Body of pancreas (tissue), 4 donors: ENCODE results near the gene TH. TPM values are rescaled to one million over a fixed set of nuclear protein-coding genes. Genes with fewer than 3 reads are reported as not detected.

Experiments
- ATAC-seq: fragments of 150-250 bp; one replicate; pipeline ENCODE4 v1.9.1; 2016
- DNase-seq, 4 donors: peaks; one replicate each; pipeline ENCODE4 v3.0.0-alpha.2; 2019
- H3K27ac ChIP-seq, 4 donors: fragments of 200-600 bp; sonication (generic); 1 replicate in 3 of 4; 2 replicates in 1 of 4; pipeline versions ENCODE4 v1.5.1 to v1.6.1; 2016 to 2019; ENCODE audit warnings: mild to moderate bottlenecking in 1 of 4, mixed read lengths in 1 of 4, moderate library complexity in 1 of 4
- H3K27me3 ChIP-seq, 2 donors: fragments of 200-600 bp; sonication (generic); one replicate each; pipeline ENCODE4 v1.6.0; 2016; ENCODE audit warnings: mild to moderate bottlenecking in 1 of 2
- H3K36me3 ChIP-seq, 2 donors: fragments of 200-600 bp; sonication (generic); replicated peaks in 1 of 2; 2 replicates each; pipeline ENCODE4 v1.5.1; 2016; ENCODE audit warnings: low read depth in 2 of 2; ENCODE audit not compliant: insufficient read depth in 1 of 2
- H3K4me1 ChIP-seq: fragments of 200-600 bp; sonication (generic); one replicate; pipeline ENCODE4 v1.6.0; 2016
- H3K4me3 ChIP-seq, 2 donors: fragments of 200-600 bp; sonication (generic); 1 replicate in 1 of 2; 2 replicates in 1 of 2; pipeline ENCODE4 v1.5.1; 2016 to 2019
- H3K9me3 ChIP-seq, 3 donors: fragments of 200-600 bp; sonication (generic); 1 replicate in 2 of 3; 2 replicates in 1 of 3; pipeline ENCODE4 v1.5.1; 2016
- POLR2A ChIP-seq, 3 donors: fragments of 450-650 bp; IDR thresholded peaks; one replicate each; pipeline ENCODE4 v1.6.1; 2016; ENCODE audit warnings: antibody characterized with exemption in 3 of 3, mild to moderate bottlenecking in 2 of 3
- WGBS, 2 donors: methylation state at CpG; one replicate each; pipeline ENCODE4 v1.1.5; 2017; 5-methylcytosine and 5-hydroxymethylcytosine counted together
- intact Hi-C: fragments of 100-400 bp; cut with DNase I; formaldehyde crosslinking; loops from one replicate; pipeline ENCODE4 v1.15.1; 2023
- total RNA-seq, 2 donors: library from RNA; depleted of rRNA; stranded (reverse); fragments of >200 nt; gene quantifications; one replicate each; pipeline ENCODE4 v1.1.0, GENCODE V29; 2016
- TF ChIP-seq, protein P1 (sequence below), 7 experiments: fragments of 450-650 bp in 4 of 7; fragments of 200-600 bp in 3 of 7; sonication (generic) in 3 of 7; IDR thresholded peaks; one replicate each; pipeline ENCODE4 v1.5.1; 2016 to 2019; ENCODE audit warnings: antibody characterized with exemption in 7 of 7

Gene TH
- total RNA-seq, 2 donors from 2014 or later, result 0.66 TPM; not detected in 1

DNA sequence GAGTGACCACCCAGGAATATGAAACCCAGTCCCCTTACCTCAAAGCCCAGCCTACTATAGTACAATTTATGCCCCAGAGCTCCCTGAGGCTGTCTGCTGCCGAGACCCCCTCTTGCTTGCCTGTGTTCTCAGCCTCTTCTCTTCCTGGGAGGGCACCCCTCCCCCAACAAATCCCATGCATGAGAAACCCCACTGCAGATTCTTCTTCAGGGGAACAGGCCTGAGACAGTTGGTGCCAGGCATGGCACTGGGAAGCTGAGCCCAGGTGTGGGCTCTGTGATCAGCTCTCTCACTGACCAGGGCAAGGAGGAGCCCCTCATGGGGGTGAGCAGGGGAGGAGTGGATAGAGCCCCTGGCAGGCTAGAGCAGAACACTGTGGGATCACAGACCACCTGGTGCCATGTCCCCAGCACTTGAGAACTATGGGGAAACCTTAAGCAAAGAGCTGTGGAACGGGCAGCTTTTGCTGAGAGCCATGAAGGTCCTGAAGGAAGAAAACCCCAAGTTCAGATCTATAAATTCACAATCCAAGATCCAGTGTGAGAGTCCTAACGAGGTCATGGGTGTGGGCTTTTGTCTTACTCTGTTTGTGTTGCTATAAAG lies 46.5 kb upstream of the TH start:
- ATAC-seq (no peak), DNase-seq (peak in 1 of 4 donors; percentile 5)
- Histone ChIP-seq H3K27ac (no peak overlapping the region), H3K27me3 (no peaks in the 10 kb centered on the region), H3K36me3 (no peaks in the 10 kb centered on the region), H3K4me1 (no peaks in the 10 kb centered on the region), H3K4me3 (no peak overlapping the region), H3K9me3 (no peaks in the 10 kb centered on the region)
- intact Hi-C loops, result no loop called here
- WGBS, 2 donors, result 68 to 76% methylated on average over 3 of the region's 3 CpGs
- no peak for TF ChIP-seq POLR2A (IDR thresholded peaks at IDR 0.05)
- TF ChIP-seq, protein P1, sequence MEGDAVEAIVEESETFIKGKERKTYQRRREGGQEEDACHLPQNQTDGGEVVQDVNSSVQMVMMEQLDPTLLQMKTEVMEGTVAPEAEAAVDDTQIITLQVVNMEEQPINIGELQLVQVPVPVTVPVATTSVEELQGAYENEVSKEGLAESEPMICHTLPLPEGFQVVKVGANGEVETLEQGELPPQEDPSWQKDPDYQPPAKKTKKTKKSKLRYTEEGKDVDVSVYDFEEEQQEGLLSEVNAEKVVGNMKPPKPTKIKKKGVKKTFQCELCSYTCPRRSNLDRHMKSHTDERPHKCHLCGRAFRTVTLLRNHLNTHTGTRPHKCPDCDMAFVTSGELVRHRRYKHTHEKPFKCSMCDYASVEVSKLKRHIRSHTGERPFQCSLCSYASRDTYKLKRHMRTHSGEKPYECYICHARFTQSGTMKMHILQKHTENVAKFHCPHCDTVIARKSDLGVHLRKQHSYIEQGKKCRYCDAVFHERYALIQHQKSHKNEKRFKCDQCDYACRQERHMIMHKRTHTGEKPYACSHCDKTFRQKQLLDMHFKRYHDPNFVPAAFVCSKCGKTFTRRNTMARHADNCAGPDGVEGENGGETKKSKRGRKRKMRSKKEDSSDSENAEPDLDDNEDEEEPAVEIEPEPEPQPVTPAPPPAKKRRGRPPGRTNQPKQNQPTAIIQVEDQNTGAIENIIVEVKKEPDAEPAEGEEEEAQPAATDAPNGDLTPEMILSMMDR (IDR thresholded peaks at IDR 0.05), result no peak

DNA sequence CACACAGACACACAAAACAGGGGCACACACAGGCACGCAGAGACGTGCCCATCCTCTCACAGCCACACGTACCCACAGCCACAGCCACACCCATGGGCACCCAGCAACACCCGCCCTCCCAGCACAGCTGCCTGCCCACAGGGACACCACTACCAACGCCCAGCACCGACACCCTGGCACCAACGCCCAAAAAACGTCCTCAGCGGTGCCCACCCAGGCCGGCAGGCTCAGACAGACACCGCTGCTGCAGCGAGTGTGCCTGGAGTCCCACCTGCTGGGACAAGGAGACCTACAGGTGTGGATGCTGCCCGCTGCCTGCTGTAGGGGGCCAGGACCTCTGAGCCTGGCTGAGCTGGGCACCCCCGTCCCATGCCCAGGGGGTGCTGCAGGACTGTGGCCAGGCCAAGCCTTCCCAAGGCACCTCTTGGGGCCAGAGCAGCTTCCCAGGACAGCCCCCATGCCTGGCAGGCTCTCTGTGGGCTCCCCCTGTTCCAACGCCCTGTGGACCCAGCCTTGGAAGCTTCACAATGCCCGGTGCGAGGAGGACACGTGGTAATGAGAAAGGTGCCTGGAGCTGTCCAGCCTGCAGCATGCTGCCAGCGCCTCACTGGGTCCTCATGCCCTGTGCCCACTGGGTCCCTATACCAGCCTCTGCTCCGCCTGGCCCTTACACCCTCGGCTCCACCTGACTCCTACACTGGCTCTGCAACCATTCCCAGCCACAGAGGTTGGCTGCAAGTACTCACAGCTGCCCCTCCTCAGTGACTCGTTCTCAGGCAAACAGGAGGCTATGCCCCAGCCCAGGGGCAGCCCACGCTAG lies 45.8 kb upstream of the TH start:
- Histone ChIP-seq H3K27ac (no peak overlapping the region), H3K4me1 (peaks cover 5% of the 10 kb centered on the region), H3K9me3 (no peaks in the 10 kb centered on the region), H3K36me3 (no peaks in the 10 kb centered on the region), H3K4me3 (no peak overlapping the region), H3K27me3 (no peaks in the 10 kb centered on the region)
- intact Hi-C loops, result no loop called here
- WGBS, 2 donors, result 56 to 66% methylated on average over 7 to 23 of the region's 23 CpGs
- no peak for TF ChIP-seq POLR2A (IDR thresholded peaks at IDR 0.05)
- TF ChIP-seq, protein P1 (IDR thresholded peaks at IDR 0.05), result no peak
- peak in 1 of 4 donors; percentile 8 for DNase-seq
- no peak for ATAC-seq

DNA sequence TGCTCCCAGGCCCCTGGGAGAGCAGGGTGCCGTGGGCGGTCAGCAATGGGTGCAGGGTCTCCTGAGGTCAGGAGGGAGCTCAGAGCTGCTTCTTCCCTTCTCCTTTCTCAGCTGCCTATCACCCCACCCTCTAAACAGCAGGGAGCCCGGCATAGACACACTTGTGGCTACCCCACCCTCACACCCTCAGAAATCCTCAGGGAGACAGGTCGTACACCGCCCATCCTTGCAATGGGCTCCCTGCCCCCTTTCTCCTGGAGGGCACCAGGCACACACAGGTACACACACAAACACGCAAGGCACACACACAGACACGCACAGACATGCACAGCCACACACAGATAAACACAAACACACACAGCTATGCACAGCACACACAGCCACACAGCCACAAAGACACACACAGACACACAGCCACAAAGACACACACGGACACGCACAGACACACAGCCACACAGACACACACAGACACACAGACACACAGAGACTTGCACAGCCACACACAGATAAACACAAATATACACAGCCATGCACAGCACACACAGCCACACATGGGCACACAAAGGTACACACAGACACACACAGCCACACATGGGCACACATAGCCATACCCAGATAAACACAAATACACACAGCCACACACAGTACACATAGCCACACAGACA lies 44.9 kb upstream of the TH start:
- no peak for DNase-seq
- H3K27me3 ChIP-seq, result no peaks in the 10 kb centered on the region
- no peaks in the 10 kb centered on the region for H3K9me3 ChIP-seq
- H3K27ac ChIP-seq, result no peak overlapping the region
- ATAC-seq, result no peak
- WGBS, 2 donors, result 67 to 77% methylated on average over 6 to 9 of the region's 9 CpGs
- H3K36me3 ChIP-seq, result no peaks in the 10 kb centered on the region
- no peak overlapping the region for H3K4me3 ChIP-seq
- TF ChIP-seq, protein P1 (IDR thresholded peaks at IDR 0.05), result no peak
- TF ChIP-seq POLR2A (IDR thresholded peaks at IDR 0.05), result no peak
- H3K4me1 ChIP-seq, result peaks cover 6% of the 10 kb centered on the region
- intact Hi-C loops, result no loop called here

DNA sequence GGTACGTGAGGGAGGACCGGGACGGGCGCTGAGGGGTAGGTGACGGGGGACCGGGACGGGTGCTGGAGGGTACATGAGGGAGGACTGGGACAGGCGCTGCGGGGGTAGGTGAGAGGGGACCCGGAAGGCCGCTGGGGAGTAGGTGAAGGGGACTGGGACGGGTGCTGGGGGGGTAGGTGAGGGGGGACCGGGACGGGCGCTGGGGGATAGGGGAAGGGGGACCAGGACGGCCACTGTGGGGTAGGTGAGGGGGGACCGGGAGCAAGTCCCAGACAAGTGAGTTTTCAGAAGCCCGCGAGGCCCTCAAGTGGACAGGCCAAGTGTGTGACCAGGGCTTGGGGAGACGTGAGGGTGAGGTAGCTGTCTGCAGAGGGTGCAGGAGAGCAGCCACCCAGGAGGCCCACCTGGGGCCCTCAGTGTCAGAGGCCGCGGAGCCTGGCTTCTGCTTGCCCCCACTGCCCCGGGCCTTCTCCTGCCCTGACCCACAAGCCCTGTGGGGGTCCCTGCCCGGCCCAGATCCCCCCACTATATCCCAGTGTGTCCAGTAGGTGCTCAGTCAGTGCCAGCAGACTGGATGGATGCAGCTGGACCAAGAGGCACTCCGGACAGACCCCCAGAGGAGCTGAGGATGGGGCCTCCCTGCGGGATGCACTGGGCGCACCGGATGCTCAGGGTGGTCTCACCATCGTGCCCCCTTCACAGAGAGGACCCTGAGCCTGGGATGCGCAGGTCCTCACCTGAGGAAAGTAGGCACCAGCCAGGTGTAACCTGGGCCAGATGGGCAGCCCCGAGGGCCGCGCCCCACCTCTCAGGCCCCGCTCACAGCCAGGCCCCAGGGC lies 44.2 kb upstream of the TH start:
- Histone ChIP-seq H3K4me3 (no peak overlapping the region), H3K36me3 (no peaks in the 10 kb centered on the region), H3K27me3 (no peaks in the 10 kb centered on the region), H3K9me3 (no peaks in the 10 kb centered on the region), H3K4me1 (peaks cover 14% of the 10 kb centered on the region), H3K27ac (no peak overlapping the region)
- 80 to 82% methylated on average over 28 to 34 of the region's 34 CpGs for WGBS, 2 donors
- no peak for ATAC-seq
- intact Hi-C loops, result no loop called here
- TF ChIP-seq, protein P1 (IDR thresholded peaks at IDR 0.05), result no peak
- TF ChIP-seq POLR2A (IDR thresholded peaks at IDR 0.05), result no peak
- DNase-seq, result peak in 1 of 4 donors; percentile 12
